ENCODE data around the gene PRKCH.

PRKCH gene

DNA sequence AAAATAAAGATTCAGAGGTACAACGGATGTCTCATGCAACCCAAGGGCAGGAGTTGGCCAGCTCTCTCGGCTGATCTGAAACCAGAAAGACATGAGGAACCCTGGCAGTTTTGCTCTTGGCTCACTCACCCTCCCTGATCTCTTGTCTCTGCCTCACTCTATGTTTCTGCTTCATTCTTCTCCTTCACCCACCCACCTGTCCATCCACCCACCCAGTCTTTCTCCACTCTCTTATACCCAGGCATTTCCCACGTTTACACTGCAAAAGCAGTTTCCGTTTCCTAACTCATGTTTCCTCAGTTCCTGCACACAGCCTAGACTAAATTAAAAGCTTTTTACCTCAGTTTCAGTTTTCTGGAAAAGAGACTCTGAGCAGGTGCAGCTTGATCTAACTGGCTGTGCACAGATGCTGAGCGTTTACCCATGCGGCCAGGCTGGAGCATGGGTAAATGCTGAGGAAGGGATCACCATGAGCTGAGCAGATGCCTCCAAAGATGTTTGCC lies 157.6 kb downstream of the PRKCH start:
- DNase-seq, result no peak

DNA sequence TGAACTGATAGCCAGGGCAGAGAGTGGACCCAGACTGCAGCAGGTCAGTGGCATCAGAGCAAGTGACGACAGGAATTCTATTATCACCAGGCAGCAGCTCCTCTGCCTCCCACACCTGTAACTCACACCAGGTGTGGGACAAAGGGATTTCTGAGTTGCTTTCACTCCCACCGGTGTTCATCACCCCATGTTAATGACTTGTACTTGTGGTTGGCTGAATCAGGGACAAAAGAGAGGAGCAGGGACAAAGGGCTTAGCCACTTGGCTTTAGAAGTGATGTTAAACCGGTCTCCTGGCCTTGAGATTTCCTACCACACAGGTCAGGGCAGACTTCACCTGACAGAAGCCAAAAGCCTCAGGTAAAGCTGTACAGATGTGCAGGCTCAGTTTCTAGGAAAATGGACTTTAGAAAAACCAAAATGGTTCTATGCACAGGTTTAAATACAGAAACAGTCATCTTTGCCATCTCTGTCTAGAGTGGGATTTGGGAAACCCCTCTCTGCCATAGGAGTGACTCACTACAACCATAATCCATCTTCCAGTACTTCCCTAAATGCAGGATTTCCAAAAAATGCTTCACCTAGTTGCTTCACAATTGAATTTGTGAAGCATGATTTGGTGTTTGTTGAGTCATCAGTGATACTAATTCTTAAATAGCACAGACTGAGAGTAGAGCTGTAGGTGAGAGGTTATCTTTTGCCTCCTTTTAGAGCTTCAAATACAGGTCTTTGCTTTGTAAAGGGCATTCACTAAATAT lies 158.5 kb downstream of the PRKCH start:
- no peak for DNase-seq

- no peak for DNase-seq
Observed at GRCh38 chr14:61480704-61481285, 159.4 kb downstream of the PRKCH start.

GRCh38 chr14:61481701-61482100 lies 160.3 kb downstream of the PRKCH start:
- no peak for DNase-seq

- DNase-seq, result no peak
Observed at GRCh38 chr14:61482348-61483206, 161.2 kb downstream of the PRKCH start.

DNA sequence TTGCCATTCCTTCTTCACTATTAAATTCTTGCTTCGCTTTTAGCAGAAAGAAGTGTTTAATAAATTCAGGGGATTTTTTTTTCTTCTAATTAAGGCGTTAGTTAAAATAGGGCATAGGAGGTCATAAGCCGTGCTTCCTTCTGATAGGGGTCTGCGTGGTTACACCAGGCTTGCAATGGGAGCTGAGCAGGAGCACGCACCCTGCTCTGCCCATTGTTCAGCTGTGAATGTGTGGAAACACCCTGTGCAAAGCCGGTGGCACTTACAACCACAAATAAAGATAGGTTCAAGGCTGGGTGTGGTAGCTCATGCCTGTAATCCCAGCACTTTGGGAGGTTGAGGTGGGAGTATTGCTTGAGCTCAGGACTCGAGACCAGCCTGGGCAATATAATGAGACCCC lies 162.1 kb downstream of the PRKCH start:
- no peak for DNase-seq

GRCh38 chr14:61484031-61484430 lies 162.7 kb downstream of the PRKCH start:
- DNase-seq, result no peak

DNA sequence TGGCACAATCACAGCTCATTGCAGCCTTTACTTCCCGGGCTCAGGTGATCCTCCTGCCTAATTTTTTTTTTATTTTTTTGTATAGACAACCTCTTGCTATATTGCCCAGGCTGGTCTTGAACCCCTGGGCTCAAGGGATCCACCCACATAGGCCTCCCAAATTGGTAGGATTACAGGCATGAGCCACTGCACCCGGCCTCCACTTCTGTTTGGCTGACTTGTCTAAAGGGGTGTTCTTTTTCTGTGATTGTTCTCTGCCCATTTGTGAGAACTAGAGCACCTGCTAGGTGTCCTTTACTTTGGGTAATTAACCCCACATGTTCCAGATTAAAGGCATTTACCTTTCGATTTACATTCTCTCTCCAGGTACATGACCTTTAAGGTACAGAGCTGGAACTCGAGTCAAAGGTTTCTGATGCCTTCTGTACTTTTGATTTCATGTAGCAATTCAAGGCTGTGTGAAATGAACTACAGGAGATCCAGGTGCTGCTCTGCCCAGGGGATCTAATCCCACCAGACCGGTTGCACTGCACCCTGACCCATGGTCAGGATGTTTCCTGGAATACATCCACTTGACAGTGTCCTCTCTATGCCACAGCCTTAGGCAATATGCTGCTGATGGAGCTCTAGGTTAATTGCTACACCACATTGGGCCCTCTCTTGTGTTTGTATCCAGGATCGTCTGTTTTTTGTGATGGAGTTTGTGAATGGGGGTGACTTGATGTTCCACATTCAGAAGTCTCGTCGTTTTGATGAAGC lies 163.6 kb downstream of the PRKCH start:
- no peak for DNase-seq

GRCh38 chr14:61485661-61486060 lies 164.3 kb downstream of the PRKCH start:
- no peak for DNase-seq

- no peak for DNase-seq
Observed at GRCh38 chr14:61486930-61487495, 165.6 kb downstream of the PRKCH start.

- DNase-seq, result no peak
Observed at GRCh38 chr14:61488417-61489401, 167.3 kb downstream of the PRKCH start.

DNA sequence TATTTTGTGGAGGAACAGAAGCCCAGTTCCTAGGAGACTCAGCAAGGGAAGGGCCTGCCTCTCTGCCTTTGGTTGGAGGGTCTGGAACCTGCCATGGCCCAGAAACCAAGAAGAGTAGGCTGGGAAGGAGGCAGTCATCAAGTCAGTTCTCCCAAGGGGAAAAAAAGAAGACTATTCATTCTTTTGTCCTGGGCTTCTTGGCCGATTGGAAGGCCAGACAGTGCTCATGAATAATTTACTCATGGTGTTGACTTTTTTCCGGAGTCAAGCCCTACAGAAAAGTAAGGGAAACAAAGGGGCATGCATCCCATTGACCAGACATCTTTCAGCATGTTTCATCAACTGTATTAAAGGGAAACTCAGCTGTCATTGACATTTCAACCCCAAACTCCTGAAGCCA lies 168.1 kb downstream of the PRKCH start:
- DNase-seq, result no peak

GRCh38 chr14:61489932-61490331 lies 168.6 kb downstream of the PRKCH start:
- no peak for DNase-seq

GRCh38 chr14:61491224-61491623 lies 169.8 kb downstream of the PRKCH start:
- no peak for DNase-seq

DNA sequence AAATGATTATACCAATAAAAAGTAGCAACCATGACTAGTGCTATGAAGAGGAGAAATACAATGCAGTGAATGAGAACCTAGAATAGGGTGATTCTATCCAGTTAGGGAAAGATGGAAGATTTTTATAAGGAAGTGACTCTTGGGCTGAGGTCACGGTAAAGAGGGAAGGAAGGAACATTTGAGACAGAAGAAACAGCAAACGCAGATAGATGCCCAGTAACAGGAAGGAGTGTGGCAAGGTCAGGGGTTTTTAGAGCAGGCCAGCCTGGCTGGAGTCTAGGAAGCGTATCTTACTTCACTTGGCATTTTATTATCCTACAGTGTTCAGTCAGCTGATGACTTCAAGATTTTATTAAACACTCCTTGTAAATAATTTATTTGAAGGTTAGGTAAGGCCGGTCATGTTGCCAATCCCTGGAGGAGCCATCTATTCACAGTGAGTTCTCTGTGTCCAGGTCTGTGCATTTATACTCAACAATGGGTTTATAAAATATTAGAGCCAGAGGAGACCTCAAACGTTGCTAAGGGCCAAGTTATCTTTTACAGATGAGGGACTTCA lies 170.6 kb downstream of the PRKCH start:
- DNase-seq, result no peak

GRCh38 chr14:61492474-61492873 lies 171.1 kb downstream of the PRKCH start:
- DNase-seq, result no peak

GRCh38 chr14:61493239-61493638 lies 171.9 kb downstream of the PRKCH start:
- no peak for DNase-seq

DNA sequence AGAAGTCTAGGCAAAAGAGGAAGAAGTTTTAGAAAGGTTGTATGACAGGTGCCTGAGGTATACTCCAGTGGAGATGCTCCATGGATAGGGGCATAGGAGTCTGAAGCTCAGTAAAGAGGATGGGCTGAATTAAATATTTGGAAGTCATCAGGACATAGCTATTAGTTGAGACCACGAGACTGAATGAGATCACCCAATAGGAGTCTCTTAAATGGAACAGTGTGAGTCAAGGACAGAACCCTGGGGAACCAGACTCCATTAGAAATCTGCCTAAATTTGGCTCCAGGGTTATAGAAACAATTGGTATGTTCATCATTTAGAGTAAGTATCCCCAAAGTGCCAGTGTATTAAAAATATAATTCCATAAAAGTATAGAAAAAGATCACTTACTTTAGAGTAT lies 172.6 kb downstream of the PRKCH start:
- DNase-seq, result no peak

- DNase-seq, result no peak
Observed at GRCh38 chr14:61495809-61496208, 174.4 kb downstream of the PRKCH start.

DNA sequence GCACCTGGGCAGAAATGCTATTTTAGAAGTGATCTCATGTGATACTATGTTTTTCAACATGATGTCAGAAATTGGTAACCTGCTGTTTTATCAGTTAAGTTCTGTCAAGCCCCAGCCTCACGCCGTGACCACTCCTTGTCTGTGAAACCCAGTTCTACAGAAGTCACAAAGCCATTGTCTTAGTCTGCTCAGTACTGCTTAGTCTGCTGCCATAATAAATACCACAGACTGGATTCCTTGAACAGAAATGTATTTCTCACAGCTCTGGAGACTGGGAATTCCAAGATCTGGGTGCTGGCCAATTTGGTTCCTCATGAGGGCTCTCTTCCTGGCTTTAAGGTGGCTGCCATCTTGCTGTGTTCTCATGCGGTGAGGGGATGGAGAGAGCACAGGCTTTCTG lies 176.9 kb downstream of the PRKCH start:
- no peak for DNase-seq

DNA sequence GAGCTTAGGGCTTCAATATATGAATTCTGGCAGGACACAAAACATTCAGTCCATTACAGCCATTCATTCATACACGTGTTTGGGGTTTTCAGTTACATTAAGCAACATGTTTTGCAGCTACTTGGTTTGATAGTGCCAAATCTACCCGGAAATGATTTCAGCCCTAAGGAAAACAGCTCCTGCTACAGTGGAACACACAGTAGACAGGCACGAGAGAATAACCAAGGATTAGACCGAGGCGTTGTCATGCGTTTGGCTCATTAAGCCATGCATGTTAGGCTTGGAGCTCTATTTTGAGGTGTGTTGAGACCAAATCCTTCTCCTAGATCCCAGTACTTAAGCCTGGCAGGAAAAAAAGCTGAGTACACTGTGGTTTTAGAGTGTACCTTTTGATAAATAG lies 177.4 kb downstream of the PRKCH start:
- DNase-seq, result no peak
